Ovary (tissue), 9 donors: ENCODE measurements around the gene EMD. TPM values are rescaled to one million over a fixed set of nuclear protein-coding genes. Genes with fewer than 3 reads are reported as not detected.

ENCODE experiments used
- DNase-seq, 5 donors: peaks; one replicate each; pipeline ENCODE4 v3.0.0-alpha.2; 2019 to 2020
- H3K27ac ChIP-seq, 2 donors: fragments of 200-600 bp; one replicate each; pipeline versions ENCODE4 v1.5.1 to v1.8.0; 2019 to 2022
- H3K27me3 ChIP-seq: fragments of 200-600 bp; one replicate; pipeline ENCODE4 v1.8.0; 2022
- H3K36me3 ChIP-seq: fragments of 200-600 bp; sonication (generic); one replicate; pipeline ENCODE4 v1.5.1; 2019
- H3K4me1 ChIP-seq: one replicate; pipeline ENCODE4 v1.8.1; 2013; ENCODE audit warnings: mild to moderate bottlenecking, moderate library complexity; ENCODE audit not compliant: insufficient read depth
- H3K4me3 ChIP-seq: fragments of 200-600 bp; sonication (generic); one replicate; pipeline ENCODE4 v1.5.1; 2017
- H3K9me3 ChIP-seq, 2 donors: fragments of 200-600 bp in 1 of 2; sonication (generic) in 1 of 2; one replicate each; pipeline versions ENCODE4 v1.5.1 to v1.8.1; 2013 to 2019; ENCODE audit warnings: mild to moderate bottlenecking in 1 of 2, moderate library complexity in 1 of 2
- EP300 ChIP-seq: sonication (generic); formaldehyde crosslinking; IDR thresholded peaks from one replicate; pipeline ENCODE4 v1.6.1; 2017; ENCODE audit warnings: antibody characterized with exemption
- POLR2A ChIP-seq: fragments of 450-650 bp; IDR thresholded peaks from one replicate; pipeline ENCODE4 v1.6.1; 2017; ENCODE audit warnings: antibody characterized with exemption, mild to moderate bottlenecking, moderate library complexity
- WGBS, 3 donors: extraction: QIAGEN DNeasy Blood & Tissue Kit in 1 of 3; methylation state at CpG; one replicate each; pipeline versions ENCODE4 v1.1.5 to v1.1.7; 2013 to 2017; 5-methylcytosine and 5-hydroxymethylcytosine counted together
- intact Hi-C, 4 donors: fragments of 100-400 bp; cut with DNase I; formaldehyde crosslinking; loops; one replicate each; pipeline versions ENCODE4 v1.11.0 to v1.15.1; 2022 to 2023
- polyA plus RNA-seq, 2 donors: library from polyadenylated mRNA; stranded (reverse); fragments of 200-250 nt in 1 of 2; fragments of 350-450 nt in 1 of 2; fragmentation: Illumina TruSeq in 1 of 2; extraction: RNeasy Lipid Tissue Mini Kit (QIAGEN cat#74804) in 1 of 2; gene quantifications; one replicate each; pipeline ENCODE4 v1.2.3, GENCODE V29; 2013 to 2014
- total RNA-seq, 7 donors: library from RNA; depleted of rRNA in 2 of 7; stranded (reverse); fragments of >200 nt in 2 of 7; fragmentation: NEBNext Ultra II Directional in 3 of 7; extraction: Animal tissue kit (Norgen Biotek cat#: 25700) in 3 of 7; gene quantifications; one replicate each; pipeline versions ENCODE4 v1.1.0 to v1.2.4, GENCODE V29; 2016 to 2023
- TF ChIP-seq, protein P1 (sequence below), 3 donors: fragments of 450-650 bp in 2 of 3; fragments of 200-600 bp in 1 of 3; IDR thresholded peaks; one replicate each; pipeline versions ENCODE4 v1.5.1 to v1.8.0; 2016 to 2022; ENCODE audit warnings: antibody characterized with exemption in 3 of 3, mild to moderate bottlenecking in 1 of 3
- donor health status: DM: no; HTN: no; CAD: no; lungs with moderate emphysema.
- donor health status: DM: no; HTN: no; CAD: no.
- donor health status: Bipolar disorder and iron deficiency.
- donor health status: DM: yes; HTN: yes; CAD: no.
- donor health status: DM: no; HTN: no; CAD: no.
- donor health status: DM: yes; HTN: yes; CAD: no.

EMD gene
- total and polyA plus RNA-seq, 9 donors = 40.5 to 158 (median 107) TPM

DNA sequence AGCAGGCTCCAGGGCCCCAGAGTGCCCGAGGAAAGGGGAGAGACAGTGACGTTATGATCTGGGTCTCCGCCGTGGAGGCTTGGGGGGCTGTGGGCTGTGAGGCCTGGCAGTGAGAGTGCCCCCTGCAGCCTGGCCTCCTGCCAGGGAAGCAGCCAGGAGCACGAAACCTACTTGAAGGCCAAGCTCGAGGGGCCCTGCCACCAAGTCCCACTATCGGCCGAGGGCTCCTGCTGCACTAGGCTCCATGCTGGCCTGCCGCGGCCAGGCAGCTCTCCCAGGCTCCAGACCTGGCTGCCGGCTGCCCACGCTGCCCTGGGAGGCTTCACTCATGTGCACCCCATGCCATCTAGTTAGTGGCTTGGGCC is 23.3 kb upstream of the EMD start:
- no peaks in the 10 kb centered on the region for H3K9me3 ChIP-seq
- intact Hi-C loops = no loop called here
- no peak overlapping the region for H3K4me3 ChIP-seq
- H3K27ac ChIP-seq = no peak overlapping the region
- TF ChIP-seq, protein P1, sequence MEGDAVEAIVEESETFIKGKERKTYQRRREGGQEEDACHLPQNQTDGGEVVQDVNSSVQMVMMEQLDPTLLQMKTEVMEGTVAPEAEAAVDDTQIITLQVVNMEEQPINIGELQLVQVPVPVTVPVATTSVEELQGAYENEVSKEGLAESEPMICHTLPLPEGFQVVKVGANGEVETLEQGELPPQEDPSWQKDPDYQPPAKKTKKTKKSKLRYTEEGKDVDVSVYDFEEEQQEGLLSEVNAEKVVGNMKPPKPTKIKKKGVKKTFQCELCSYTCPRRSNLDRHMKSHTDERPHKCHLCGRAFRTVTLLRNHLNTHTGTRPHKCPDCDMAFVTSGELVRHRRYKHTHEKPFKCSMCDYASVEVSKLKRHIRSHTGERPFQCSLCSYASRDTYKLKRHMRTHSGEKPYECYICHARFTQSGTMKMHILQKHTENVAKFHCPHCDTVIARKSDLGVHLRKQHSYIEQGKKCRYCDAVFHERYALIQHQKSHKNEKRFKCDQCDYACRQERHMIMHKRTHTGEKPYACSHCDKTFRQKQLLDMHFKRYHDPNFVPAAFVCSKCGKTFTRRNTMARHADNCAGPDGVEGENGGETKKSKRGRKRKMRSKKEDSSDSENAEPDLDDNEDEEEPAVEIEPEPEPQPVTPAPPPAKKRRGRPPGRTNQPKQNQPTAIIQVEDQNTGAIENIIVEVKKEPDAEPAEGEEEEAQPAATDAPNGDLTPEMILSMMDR (IDR thresholded peaks at IDR 0.05) = no peak
- TF ChIP-seq POLR2A = no peak
- no peak for TF ChIP-seq EP300
- H3K36me3 ChIP-seq = no peaks in the 10 kb centered on the region
- no peaks in the 10 kb centered on the region for H3K27me3 ChIP-seq
- DNase-seq = no peak
- WGBS, 3 donors = 71 to 87% (median 80%) methylated on average over 8 to 12 of the region's 12 CpGs
- H3K4me1 ChIP-seq = no peaks in the 10 kb centered on the region

DNA sequence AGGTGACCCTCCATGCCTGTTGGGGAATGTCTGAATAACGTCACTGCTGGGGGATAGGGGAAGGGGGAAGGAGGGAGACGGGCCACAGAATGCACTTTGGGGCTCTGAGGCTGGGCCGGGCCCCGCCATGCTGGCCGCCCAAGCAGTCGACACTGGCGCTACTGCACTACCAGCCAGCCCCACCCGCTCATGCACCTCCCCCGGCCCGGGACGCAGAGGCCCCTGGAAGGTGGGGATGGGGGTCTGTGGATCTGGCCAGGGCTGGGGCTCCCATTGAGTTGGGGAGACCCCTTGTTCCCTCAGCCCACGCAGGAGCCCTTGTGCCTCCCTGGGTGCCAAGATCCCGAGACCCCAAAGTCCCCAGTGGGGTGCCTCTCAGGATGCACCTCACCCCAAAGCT is 22.5 kb upstream of the EMD start:
- H3K36me3 ChIP-seq = no peaks in the 10 kb centered on the region
- H3K27me3 ChIP-seq = no peaks in the 10 kb centered on the region
- no peaks in the 10 kb centered on the region for H3K9me3 ChIP-seq
- TF ChIP-seq EP300 (no peak), POLR2A (no peak)
- TF ChIP-seq, protein P1 (IDR thresholded peaks at IDR 0.05) = no peak
- no peak for DNase-seq
- WGBS, 3 donors = 74 to 86% (median 78%) methylated on average over 13 of the region's 13 CpGs
- H3K27ac ChIP-seq = no peak overlapping the region
- H3K4me3 ChIP-seq = no peak overlapping the region
- H3K4me1 ChIP-seq = no peaks in the 10 kb centered on the region
- intact Hi-C loops = no loop called here

DNA sequence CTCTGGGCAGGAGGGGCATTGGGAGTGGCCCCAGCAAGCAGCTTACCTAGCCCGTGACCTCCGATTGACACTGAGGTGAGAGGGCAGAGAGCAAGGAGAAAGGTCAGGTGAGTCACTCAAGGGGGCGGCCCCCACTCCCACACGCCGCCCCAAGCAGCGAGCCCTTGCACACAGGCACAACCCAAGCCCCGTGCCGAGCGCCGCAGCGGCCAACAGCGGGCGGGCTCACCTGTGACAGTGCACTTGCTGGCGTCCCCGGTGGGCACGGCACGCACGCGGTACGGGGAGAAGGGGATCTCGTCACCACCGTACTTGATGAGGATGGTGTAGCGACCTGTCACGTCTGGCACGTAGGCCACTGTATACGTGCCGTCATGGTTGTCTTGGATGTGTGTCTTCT is 21.9 kb upstream of the EMD start:
- no peak for DNase-seq
- Histone ChIP-seq H3K27ac (no peak overlapping the region), H3K36me3 (no peaks in the 10 kb centered on the region), H3K9me3 (no peaks in the 10 kb centered on the region), H3K4me1 (no peaks in the 10 kb centered on the region), H3K4me3 (no peak overlapping the region), H3K27me3 (no peaks in the 10 kb centered on the region)
- TF ChIP-seq, protein P1 (IDR thresholded peaks at IDR 0.05) = no peak
- TF ChIP-seq POLR2A (no peak), EP300 (no peak)
- 84 to 87% (median 86%) methylated on average over 27 of the region's 27 CpGs for WGBS, 3 donors
- intact Hi-C loops = no loop called here

DNA sequence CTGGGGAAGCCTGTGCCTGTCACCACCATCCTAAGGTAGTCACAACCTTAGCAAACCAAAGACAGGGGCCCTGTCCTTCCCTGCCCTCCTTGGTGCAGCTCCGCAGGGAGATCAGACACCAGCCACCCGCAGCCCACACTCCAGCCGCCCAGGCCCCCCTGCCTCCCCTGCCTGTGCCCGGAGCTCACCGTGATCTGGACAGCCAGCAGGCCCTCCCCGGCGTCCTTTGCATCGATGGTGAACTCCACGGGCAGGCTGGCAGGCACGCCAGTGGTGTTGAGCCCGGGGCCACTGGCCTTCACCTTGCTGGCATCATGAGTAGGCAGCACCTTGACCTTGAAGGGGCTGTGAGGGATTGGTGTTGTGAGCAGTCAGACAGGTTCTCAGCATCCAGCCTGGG is 21.1 kb upstream of the EMD start:
- Histone ChIP-seq H3K27ac (no peak overlapping the region), H3K4me3 (no peak overlapping the region), H3K4me1 (no peaks in the 10 kb centered on the region), H3K9me3 (no peaks in the 10 kb centered on the region), H3K27me3 (no peaks in the 10 kb centered on the region), H3K36me3 (no peaks in the 10 kb centered on the region)
- DNase-seq = no peak
- TF ChIP-seq POLR2A = no peak
- TF ChIP-seq EP300 = no peak
- TF ChIP-seq, protein P1 (IDR thresholded peaks at IDR 0.05) = no peak
- intact Hi-C loops = no loop called here
- WGBS, 3 donors = 76 to 86% (median 84%) methylated on average over 10 to 11 of the region's 11 CpGs

DNA sequence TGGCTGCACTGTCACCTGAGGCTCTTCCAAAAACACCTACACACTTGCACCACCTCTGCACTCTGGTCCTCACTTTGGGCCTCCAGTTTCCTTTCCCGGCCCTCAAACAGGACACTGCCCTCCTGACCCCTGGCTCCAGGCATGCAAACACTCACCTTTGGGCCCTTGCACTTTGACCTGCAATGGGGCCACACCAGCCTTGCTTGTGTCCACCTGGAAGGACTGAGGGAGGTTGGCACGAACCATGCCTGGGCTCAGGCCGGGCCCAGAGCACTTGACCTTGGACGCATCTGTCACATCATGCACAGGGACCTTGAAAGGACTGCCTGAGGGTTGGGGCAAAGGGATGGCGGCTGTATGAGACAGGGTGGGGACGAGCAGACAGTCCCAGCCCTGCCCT is 20.3 kb upstream of the EMD start:
- no peaks in the 10 kb centered on the region for H3K27me3 ChIP-seq
- 54 to 72% (median 62%) methylated on average over 6 of the region's 6 CpGs for WGBS, 3 donors
- intact Hi-C loops = no loop called here
- no peak for DNase-seq
- no peaks in the 10 kb centered on the region for H3K9me3 ChIP-seq
- H3K27ac ChIP-seq = no peak overlapping the region
- H3K36me3 ChIP-seq = no peaks in the 10 kb centered on the region
- no peaks in the 10 kb centered on the region for H3K4me1 ChIP-seq
- no peak for TF ChIP-seq POLR2A
- TF ChIP-seq, protein P1 (IDR thresholded peaks at IDR 0.05) = no peak
- no peak for TF ChIP-seq EP300
- H3K4me3 ChIP-seq = no peak overlapping the region
